WERI-Rb-1 (cell line): ENCODE results near the gene ADM.

Source experiments
- DNase-seq: peaks from one replicate; pipeline ENCODE4 v3.0.0-alpha.2; 2020
- H3K27ac ChIP-seq: fragments of 250-450 bp; sonication (Bioruptor Pico); 2 replicates; pipeline ENCODE4 v1.5.1; 2020; ENCODE audit warnings: mild to moderate bottlenecking, moderate library complexity
- H3K27me3 ChIP-seq: fragments of 250-450 bp; sonication (Bioruptor Pico); 2 replicates; pipeline ENCODE4 v1.5.1; 2021; ENCODE audit warnings: mild to moderate bottlenecking, low read depth, moderate library complexity; ENCODE audit not compliant: insufficient read depth, severe bottlenecking
- H3K36me3 ChIP-seq: fragments of 250-450 bp; sonication (Bioruptor Pico); 2 replicates; pipeline ENCODE4 v1.5.1; 2020; ENCODE audit warnings: mild to moderate bottlenecking, moderate library complexity
- H3K4me3 ChIP-seq: 2 replicates; pipeline ENCODE4 v1.5.1; 2011; ENCODE audit warnings: low read depth, mild to moderate bottlenecking, control low read depth, low read length
- H3K9me3 ChIP-seq: fragments of 250-450 bp; sonication (Bioruptor Pico); 2 replicates; pipeline ENCODE4 v1.5.1; 2021; ENCODE audit warnings: mild to moderate bottlenecking, moderate library complexity; ENCODE audit not compliant: severe bottlenecking
- CTCF ChIP-seq: IDR thresholded peaks from 2 replicates; pipeline ENCODE4 v1.5.1; 2011; ENCODE audit warnings: low read depth, mild to moderate bottlenecking, control low read depth, inconsistent platforms, low read length

ADM gene

GRCh38 chr11:10265936-10266335 is 38.9 kb upstream of the ADM start:
- no peak for DNase-seq

GRCh38 chr11:10267821-10268220 is 37.1 kb upstream of the ADM start:
- Histone ChIP-seq H3K27ac (no peak overlapping the region), H3K27me3 (no peaks in the 10 kb centered on the region), H3K36me3 (no peaks in the 10 kb centered on the region), H3K9me3 (no peaks in the 10 kb centered on the region), H3K4me3 (no peak overlapping the region)
- TF ChIP-seq CTCF, result no peak
- DNase-seq, result no peak

More at GRCh38 chr11:10265936-10266335, 38.9 kb upstream of the ADM start:
- no peak overlapping the region for H3K4me3 ChIP-seq
- H3K9me3 ChIP-seq, result no peaks in the 10 kb centered on the region
- no peaks in the 10 kb centered on the region for H3K36me3 ChIP-seq
- no peak overlapping the region for H3K27ac ChIP-seq
- H3K27me3 ChIP-seq, result no peaks in the 10 kb centered on the region
- TF ChIP-seq CTCF, result no peak

GRCh38 chr11:10268746-10269488 is 36.0 kb upstream of the ADM start:
- TF ChIP-seq CTCF, result no peak
- H3K27ac ChIP-seq, result no peak overlapping the region
- no peaks in the 10 kb centered on the region for H3K9me3 ChIP-seq
- H3K4me3 ChIP-seq, result no peak overlapping the region
- H3K36me3 ChIP-seq, result no peaks in the 10 kb centered on the region
- H3K27me3 ChIP-seq, result no peaks in the 10 kb centered on the region
- no peak for DNase-seq

- no peak overlapping the region for H3K4me3 ChIP-seq
- H3K36me3 ChIP-seq, result no peaks in the 10 kb centered on the region
- no peak for TF ChIP-seq CTCF
- no peaks in the 10 kb centered on the region for H3K9me3 ChIP-seq
- H3K27me3 ChIP-seq, result no peaks in the 10 kb centered on the region
- H3K27ac ChIP-seq, result no peak overlapping the region
- no peak for DNase-seq
These were observed 32.7 kb upstream of the ADM start for GRCh38 chr11:10272132-10272531.

GRCh38 chr11:10273738-10274137 is 31.1 kb upstream of the ADM start:
- no peak overlapping the region for H3K4me3 ChIP-seq
- no peak for DNase-seq
- TF ChIP-seq CTCF, result no peak
- H3K36me3 ChIP-seq, result no peaks in the 10 kb centered on the region
- H3K9me3 ChIP-seq, result no peaks in the 10 kb centered on the region
- H3K27me3 ChIP-seq, result no peaks in the 10 kb centered on the region
- no peak overlapping the region for H3K27ac ChIP-seq

GRCh38 chr11:10274726-10275125 is 30.1 kb upstream of the ADM start:
- Histone ChIP-seq H3K27ac (no peak overlapping the region), H3K4me3 (no peak overlapping the region), H3K27me3 (no peaks in the 10 kb centered on the region), H3K36me3 (no peaks in the 10 kb centered on the region), H3K9me3 (no peaks in the 10 kb centered on the region)
- TF ChIP-seq CTCF, result no peak
- no peak for DNase-seq
